HEK293 (cell line): Measurements from ENCODE around the gene NMNAT3.

Experiments
- CTCF ChIA-PET: fragments of 350-600 bp; formaldehyde crosslinking; extraction: SDS; loops from one replicate; lab custom pipeline; 2021; ENCODE audit warnings: antibody characterized with exemption; lab: Yijun Ruan, JAX
- POLR2A ChIA-PET: fragments of 300-600 bp; formaldehyde crosslinking; extraction: SDS; loops from one replicate; lab custom pipeline; 2020; ENCODE audit warnings: antibody characterized with exemption, inconsistent platforms; lab: Yijun Ruan, JAX
- H3K27ac ChIP-seq: fragments of 200-500 bp; sonication (Bioruptor generic); 2 replicates; pipeline ENCODE4 v1.5.1; 2014; ENCODE audit warnings: low read depth, low read length, control low read depth, inconsistent platforms; ENCODE audit errors: extremely low read depth
- H3K36me3 ChIP-seq, 2 experiments: fragments of 200-500 bp in 1 of 2; sonication (Bioruptor generic) in 1 of 2; 1 replicate in 1 of 2; 2 replicates in 1 of 2; pipeline ENCODE4 v1.5.1; 2014 to 2017; ENCODE audit warnings: inconsistent platforms in 2 of 2, low read length in 2 of 2; ENCODE audit not compliant: control insufficient read depth in 2 of 2, insufficient read depth in 1 of 2
- H3K4me1 ChIP-seq: fragments of 200-500 bp; sonication (Bioruptor generic); 2 replicates; pipeline ENCODE4 v1.5.1; 2014; ENCODE audit warnings: mild to moderate bottlenecking, low read length, inconsistent platforms; ENCODE audit not compliant: control insufficient read depth, insufficient read depth
- H3K4me3 ChIP-seq: 2 replicates; pipeline ENCODE4 v1.5.1; 2011; ENCODE audit warnings: low read depth, mild to moderate bottlenecking, control low read depth, low read length, moderate library complexity
- H3K9me3 ChIP-seq: fragments of 200-500 bp; sonication (Bioruptor generic); 2 replicates; pipeline ENCODE4 v1.5.1; 2014; ENCODE audit warnings: low read depth, low read length, inconsistent platforms; ENCODE audit not compliant: control insufficient read depth, insufficient read depth
- FEZF1 ChIP-seq: fragments of 450-650 bp; formaldehyde crosslinking; IDR thresholded peaks from 2 replicates; pipeline ENCODE4 v1.5.1; 2016; ENCODE audit warnings: missing biosample characterization, missing genetic modification characterization
- HOXA7 ChIP-seq: sonication (generic); formaldehyde crosslinking; IDR thresholded peaks from 2 replicates; pipeline ENCODE4 v1.8.1; 2022; ENCODE audit warnings: missing genetic modification reagents, borderline replicate concordance
- HOXC10 ChIP-seq: sonication (generic); formaldehyde crosslinking; IDR thresholded peaks from 2 replicates; pipeline ENCODE4 v1.8.1; 2023; ENCODE audit warnings: mild to moderate bottlenecking, missing genetic modification reagents
- MZF1 ChIP-seq: fragments of 450-650 bp; formaldehyde crosslinking; IDR thresholded peaks from 2 replicates; pipeline ENCODE4 v1.5.1; 2017; ENCODE audit warnings: missing biosample characterization, missing genetic modification characterization, borderline replicate concordance
- SP3 ChIP-seq: fragments of 450-650 bp; formaldehyde crosslinking; IDR thresholded peaks from 2 replicates; pipeline ENCODE4 v1.5.1; 2016; ENCODE audit warnings: missing biosample characterization, missing genetic modification characterization
- ZBTB48 ChIP-seq: fragments of 450-650 bp; formaldehyde crosslinking; IDR thresholded peaks from 2 replicates; pipeline ENCODE4 v1.5.1; 2016; ENCODE audit warnings: missing biosample characterization, missing genetic modification characterization
- ZFHX2 ChIP-seq: fragments of 450-650 bp; formaldehyde crosslinking; conservative IDR thresholded peaks from 2 replicates; pipeline ENCODE4 v1.5.1; 2016; ENCODE audit warnings: missing biosample characterization, missing genetic modification characterization
- ZFP69B ChIP-seq: fragments of 450-650 bp; formaldehyde crosslinking; IDR thresholded peaks from 2 replicates; pipeline ENCODE4 v1.5.1; 2016; ENCODE audit warnings: missing biosample characterization, missing genetic modification characterization
- ZNF146 ChIP-seq: fragments of 450-650 bp; formaldehyde crosslinking; IDR thresholded peaks from 2 replicates; pipeline ENCODE4 v1.5.1; 2016; ENCODE audit warnings: missing biosample characterization, missing genetic modification characterization
- ZNF148 ChIP-seq: fragments of 450-650 bp; formaldehyde crosslinking; IDR thresholded peaks from 2 replicates; pipeline ENCODE4 v1.5.0; 2017; ENCODE audit warnings: missing biosample characterization, missing genetic modification characterization, borderline replicate concordance
- ZNF280C ChIP-seq: fragments of 450-650 bp; formaldehyde crosslinking; IDR thresholded peaks from 2 replicates; pipeline ENCODE4 v1.5.1; 2016; ENCODE audit warnings: missing biosample characterization, missing genetic modification characterization
- ZNF324 ChIP-seq: fragments of 450-650 bp; formaldehyde crosslinking; IDR thresholded peaks from 2 replicates; pipeline ENCODE4 v1.5.1; 2016; ENCODE audit warnings: missing biosample characterization, missing genetic modification characterization
- ZNF362 ChIP-seq: fragments of 450-650 bp; formaldehyde crosslinking; IDR thresholded peaks from 2 replicates; pipeline ENCODE4 v1.5.1; 2016; ENCODE audit warnings: missing biosample characterization, missing genetic modification characterization
- ZNF501 ChIP-seq: fragments of 450-650 bp; formaldehyde crosslinking; IDR thresholded peaks from 2 replicates; pipeline ENCODE4 v1.5.1; 2016; ENCODE audit warnings: missing biosample characterization, missing genetic modification characterization
- ZNF513 ChIP-seq: fragments of 450-650 bp; IDR thresholded peaks from 2 replicates; pipeline ENCODE4 v1.5.1; 2018; ENCODE audit warnings: missing biosample characterization, missing genetic modification characterization
- ZNF530 ChIP-seq: fragments of 450-650 bp; formaldehyde crosslinking; IDR thresholded peaks from 2 replicates; pipeline ENCODE4 v1.5.1; 2016; ENCODE audit warnings: low read depth, missing biosample characterization, missing genetic modification characterization
- ZNF585B ChIP-seq: fragments of 450-650 bp; formaldehyde crosslinking; IDR thresholded peaks from 2 replicates; pipeline ENCODE4 v1.5.1; 2016; ENCODE audit warnings: missing biosample characterization, missing genetic modification characterization
- ZNF600 ChIP-seq: fragments of 450-650 bp; formaldehyde crosslinking; IDR thresholded peaks from 2 replicates; pipeline ENCODE4 v1.5.1; 2016; ENCODE audit warnings: missing biosample characterization, missing genetic modification characterization
- ZNF610 ChIP-seq: fragments of 450-650 bp; formaldehyde crosslinking; IDR thresholded peaks from 2 replicates; pipeline ENCODE4 v1.5.1; 2016; ENCODE audit warnings: missing biosample characterization, missing genetic modification characterization, borderline replicate concordance
- ZNF791 ChIP-seq: fragments of 450-650 bp; formaldehyde crosslinking; IDR thresholded peaks from 2 replicates; pipeline ENCODE4 v1.5.1; 2016; ENCODE audit warnings: missing biosample characterization, missing genetic modification characterization
- ZSCAN18 ChIP-seq: fragments of 450-650 bp; formaldehyde crosslinking; IDR thresholded peaks from 2 replicates; pipeline ENCODE4 v1.5.1; 2016; ENCODE audit warnings: missing biosample characterization, missing genetic modification characterization

Gene NMNAT3

GRCh38 chr3:139695007-139695406 is 17.2 kb upstream of the NMNAT3 start (continued):
- no peak for TF ChIP-seq ZNF362 (tag by site-specific recombination)
- TF ChIP-seq ZNF585B (tag by site-specific recombination): no peak
- TF ChIP-seq ZFP69B (tag by site-specific recombination): no peak
- TF ChIP-seq ZNF600 (tag by site-specific recombination): no peak
- no peak for TF ChIP-seq ZSCAN18
- TF ChIP-seq ZNF148 (tag by site-specific recombination): no peak

- H3K4me3 ChIP-seq: no peak overlapping the region
- no peaks in the 10 kb centered on the region for H3K4me1 ChIP-seq
- ChIA-PET POLR2A (no interaction called here), CTCF (interaction anchor here (0.6 to 0.7 kb wide), 2 partner anchors 133 to 261 kb away, joined by 3 to 4 read pairs; no protein-coding TSS in a partner anchor)
- H3K27ac ChIP-seq: no peak overlapping the region
- no peaks in the 10 kb centered on the region for H3K36me3 ChIP-seq
- H3K9me3 ChIP-seq: no peaks in the 10 kb centered on the region
- TF ChIP-seq MZF1 (tag by site-specific recombination): no peak
- TF ChIP-seq SP3: no peak
- no peak for TF ChIP-seq ZNF530 (tag by site-specific recombination)
- no peak for TF ChIP-seq ZFHX2 (tag by site-specific recombination)
- TF ChIP-seq ZNF324: no peak
- TF ChIP-seq ZNF610 (tag by site-specific recombination): no peak
- TF ChIP-seq ZNF146 (tag by site-specific recombination): no peak
- no peak for TF ChIP-seq HOXA7 (CRISPR knock-in tag)
- TF ChIP-seq HOXC10 (CRISPR knock-in tag): no peak
- no peak for TF ChIP-seq FEZF1 (tag by site-specific recombination)
- no peak for TF ChIP-seq ZBTB48 (tag by site-specific recombination)
- no peak for TF ChIP-seq ZNF791 (tag by site-specific recombination)
- no peak for TF ChIP-seq ZNF513 (tag by site-specific recombination)
- no peak for TF ChIP-seq ZNF501 (tag by site-specific recombination)
- TF ChIP-seq ZNF280C (tag by site-specific recombination): no peak
These were observed 16.8 kb upstream of the NMNAT3 start for GRCh38 chr3:139694542-139694941.
